GM11168 (cell line): Measurements from ENCODE around the gene MBD6.
"Not testable (repeated sequence)": the region's sequence is repeated elsewhere in the genome, so short reads cannot be mapped to it uniquely, and the experiment has no call there.

ENCODE experiments used
- in situ Hi-C: fragments of 300-500 bp; cut with MboI; formaldehyde crosslinking; loops from one replicate; pipeline ENCODE4 v1.12.0; 2022; ENCODE audit warnings: low sequenced_read_pairs; ENCODE audit not compliant: unreplicated experiment

MBD6 gene

DNA sequence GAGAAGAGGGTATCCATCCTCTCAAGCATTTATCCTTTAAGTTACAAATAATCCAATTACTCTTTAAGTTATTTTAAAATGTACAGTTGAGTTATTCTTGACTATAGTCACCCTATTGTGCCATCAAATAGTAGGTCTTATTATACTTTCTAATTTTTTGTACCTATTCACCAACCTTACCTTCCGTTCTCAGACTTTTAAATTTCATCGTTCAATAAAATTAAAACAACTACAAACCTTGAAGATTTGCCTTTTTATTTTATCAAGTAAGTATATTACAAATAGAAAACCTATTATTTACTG is 25.3 kb downstream of the MBD6 start:
- in situ Hi-C loops: no loop called here

DNA sequence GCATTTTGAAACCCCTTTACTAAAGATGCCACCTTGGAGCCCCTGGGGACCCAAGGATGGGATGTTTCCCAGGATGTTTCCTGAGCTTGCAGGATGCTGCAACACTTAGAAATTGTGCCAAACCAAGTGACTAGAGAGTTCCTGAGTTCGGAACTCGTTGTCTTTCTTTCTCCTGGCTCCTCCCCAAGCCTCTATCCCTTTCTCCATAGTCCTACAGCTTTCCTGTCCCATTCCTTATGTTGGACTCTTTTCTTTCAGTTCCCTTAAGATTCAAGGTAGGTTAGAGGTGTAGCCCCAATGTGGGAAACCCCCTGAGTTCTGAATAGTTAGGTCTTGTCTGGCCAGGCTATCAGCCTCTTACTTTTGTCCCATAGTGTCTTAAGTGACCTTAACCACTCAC is 25.9 kb downstream of the MBD6 start:
- in situ Hi-C loops: no loop called here

DNA sequence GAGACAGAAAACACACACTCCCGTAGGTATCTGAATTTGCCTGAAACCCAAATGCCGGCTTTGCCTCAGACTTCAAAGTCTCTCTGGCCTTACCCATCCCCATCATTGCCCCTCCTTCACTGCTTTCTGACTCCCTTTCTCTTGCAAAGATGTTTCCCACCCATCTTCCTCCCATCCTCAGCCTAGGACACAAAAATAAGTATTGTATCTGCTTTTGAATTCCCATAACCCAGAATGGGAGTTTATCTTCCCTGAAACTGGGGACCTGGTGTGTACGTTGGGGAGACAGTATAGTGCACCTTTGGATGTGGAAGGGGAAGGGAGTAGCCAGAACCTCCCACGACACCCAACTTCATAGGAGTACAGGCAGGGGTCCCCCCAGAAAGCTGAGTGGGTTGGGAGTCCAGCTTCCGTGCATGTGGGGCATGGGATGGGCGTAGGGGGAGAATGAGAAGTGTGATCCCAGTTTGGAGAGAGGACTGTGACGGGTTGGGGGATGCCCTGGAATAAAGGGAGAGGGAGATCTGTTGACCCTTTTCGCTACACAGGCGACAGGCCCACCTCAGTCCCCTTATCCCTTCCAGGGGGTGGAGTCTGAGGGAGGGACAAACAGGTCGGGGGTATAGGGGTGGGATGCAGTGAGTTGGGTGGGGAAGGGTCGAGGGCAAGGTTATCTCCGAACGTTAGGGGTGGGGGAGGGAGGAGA is 26.7 kb downstream of the MBD6 start:
- in situ Hi-C loops: no loop called here

DNA sequence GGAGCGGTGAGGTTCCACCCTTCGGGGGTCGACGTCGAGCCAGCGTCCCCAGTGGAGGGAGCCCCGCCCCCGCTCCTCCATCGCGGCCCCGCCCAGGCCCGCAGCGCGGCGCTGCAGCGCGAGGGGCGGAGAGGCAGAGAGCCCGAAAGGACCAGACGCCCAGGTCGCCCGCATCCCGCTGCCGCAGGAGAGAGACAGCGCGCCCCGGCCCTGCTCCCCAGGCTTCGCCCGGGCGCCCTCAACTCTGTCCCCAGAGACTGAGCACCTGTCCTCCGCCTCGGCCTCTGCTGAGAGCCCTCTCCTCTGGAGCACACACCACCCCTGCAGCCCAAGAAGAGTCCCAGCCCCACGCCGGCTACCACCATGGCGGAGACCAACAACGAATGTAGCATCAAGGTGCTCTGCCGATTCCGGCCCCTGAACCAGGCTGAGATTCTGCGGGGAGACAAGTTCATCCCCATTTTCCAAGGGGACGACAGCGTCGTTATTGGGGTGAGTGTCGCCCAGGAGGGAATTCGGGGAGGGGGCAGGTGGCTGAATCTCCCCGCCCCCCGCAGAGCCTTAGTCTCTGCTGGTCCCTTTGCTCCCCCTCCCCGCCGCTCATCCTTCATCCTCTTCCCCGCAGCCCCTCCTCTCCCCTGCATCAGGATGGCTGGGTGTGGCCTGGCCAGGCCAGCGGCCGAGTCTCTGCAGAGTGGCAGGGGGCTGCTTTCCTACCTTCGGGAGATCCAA is 27.5 kb downstream of the MBD6 start, which contains the start of gene KIF5A:
Gene KIF5A, plus strand, starts transcription at position 136 of the 732 bp plus-strand sequence. Its CDS starts 228 bp downstream, at position 364.
- in situ Hi-C loops: no loop called here

DNA sequence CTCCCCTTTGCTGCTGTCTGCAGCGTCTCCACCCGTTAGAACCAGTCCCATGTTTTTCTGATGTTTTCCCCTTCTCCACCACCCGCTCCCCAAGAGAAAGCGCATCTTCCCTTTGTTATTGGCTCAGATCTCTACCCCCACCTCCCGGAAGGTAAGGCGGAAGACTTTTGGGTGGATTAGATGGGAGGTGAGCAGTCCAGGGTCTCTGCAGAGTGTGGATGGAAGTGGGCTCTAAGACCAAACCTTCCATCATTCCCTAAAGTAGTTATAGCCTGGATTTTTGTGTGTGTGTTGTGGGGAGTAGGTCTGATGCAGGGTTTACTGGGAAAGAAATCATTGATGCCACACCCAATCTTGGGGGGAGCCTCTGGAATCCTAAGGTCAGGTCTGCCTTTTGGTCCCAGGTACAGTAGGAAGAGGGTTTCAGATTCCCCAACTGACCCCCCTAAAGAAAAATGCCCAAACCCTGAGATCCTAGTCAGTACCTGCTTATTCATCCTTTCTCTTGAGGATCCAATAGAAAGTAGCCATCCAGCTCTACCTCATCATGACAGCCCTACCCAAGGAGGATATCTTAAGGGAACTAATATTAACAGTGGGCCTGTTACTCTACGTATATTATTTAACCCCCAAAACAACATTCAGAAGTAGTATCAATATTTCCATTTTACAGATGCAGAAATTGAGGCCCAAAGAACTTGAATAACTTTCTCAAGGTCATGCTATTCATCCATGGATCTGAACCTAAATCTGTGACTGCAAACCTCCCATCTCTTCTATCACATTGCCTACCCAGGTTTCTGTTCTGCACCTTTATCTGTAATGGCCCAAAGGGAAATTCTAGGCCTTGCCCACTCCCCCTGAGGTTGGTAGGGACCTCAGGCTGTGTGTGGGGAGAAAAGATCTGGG is 28.3 kb downstream of the MBD6 start:
- in situ Hi-C loops: no loop called here

DNA sequence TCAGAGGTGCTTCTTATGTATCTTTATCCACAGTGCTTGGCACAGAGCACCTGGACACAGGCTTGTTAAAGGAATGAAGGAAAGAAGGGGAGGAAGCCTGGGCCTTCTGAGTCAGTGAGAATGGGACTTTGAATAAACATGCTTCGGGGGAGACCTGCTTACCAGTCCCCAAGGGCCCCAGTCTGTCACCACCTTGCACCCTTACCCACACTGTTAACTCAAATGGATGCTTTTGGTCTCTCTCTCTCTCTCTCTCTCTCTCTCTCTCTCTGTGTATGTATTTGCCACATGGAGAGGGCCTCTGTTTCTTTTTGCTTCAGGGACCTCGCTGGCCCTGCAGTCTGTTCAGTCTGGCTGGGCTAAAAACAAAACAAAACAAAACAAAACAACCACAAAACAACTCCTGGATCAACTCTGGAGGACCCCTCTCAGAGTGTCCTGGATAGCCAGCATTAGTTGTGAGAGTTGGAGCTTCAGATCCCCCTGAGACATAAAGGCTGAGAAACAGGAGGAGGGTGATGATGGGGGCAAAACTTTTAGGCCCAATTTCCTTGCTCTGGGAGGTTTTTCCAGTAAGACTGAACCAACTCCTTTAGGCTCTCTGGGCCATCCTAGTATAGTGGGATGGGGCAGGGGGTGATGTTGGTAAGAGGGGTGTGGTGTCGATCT is 29.1 kb downstream of the MBD6 start:
- in situ Hi-C loops: no loop called here

DNA sequence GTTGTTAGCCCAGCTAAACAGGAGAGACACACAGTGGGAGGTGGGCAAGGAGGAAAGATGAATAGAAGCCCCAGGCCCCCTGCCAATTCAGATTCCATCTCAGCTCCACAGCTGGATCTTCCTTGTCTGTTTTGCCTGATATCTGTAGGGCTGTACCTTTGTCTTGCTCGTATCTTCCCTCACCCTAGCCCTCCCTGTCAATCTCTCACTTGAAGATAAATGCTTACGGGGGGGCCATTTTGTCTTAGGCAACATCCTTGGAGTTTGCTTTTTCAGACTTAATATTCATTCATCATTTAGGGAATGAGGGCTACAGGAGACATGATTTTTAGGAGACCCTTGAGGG is 29.7 kb downstream of the MBD6 start:
- in situ Hi-C loops: no loop called here

DNA sequence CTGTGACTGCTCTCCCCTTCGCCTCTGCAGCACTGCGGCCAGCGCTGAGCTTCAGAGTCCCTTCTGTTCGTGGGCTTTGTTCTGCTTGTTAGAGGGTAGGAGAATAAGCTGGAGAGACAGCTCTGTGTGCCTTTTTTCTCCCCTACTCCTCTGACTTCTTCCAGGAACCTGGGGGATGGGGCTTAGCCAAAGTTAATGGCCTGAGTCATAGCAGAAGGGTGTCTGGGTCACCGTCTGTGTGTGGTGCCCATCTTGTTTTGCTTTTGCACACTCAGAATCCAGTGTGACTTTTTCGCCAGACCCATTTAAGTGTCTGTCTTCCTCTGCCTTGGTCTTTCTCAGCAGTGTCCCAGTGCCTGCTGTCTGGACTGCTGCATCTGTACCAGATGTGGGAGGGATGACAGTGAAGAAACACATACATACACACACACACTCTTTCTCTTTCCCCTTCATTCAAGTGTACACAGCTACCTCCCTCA is 30.2 kb downstream of the MBD6 start:
- in situ Hi-C loops: no loop called here

DNA sequence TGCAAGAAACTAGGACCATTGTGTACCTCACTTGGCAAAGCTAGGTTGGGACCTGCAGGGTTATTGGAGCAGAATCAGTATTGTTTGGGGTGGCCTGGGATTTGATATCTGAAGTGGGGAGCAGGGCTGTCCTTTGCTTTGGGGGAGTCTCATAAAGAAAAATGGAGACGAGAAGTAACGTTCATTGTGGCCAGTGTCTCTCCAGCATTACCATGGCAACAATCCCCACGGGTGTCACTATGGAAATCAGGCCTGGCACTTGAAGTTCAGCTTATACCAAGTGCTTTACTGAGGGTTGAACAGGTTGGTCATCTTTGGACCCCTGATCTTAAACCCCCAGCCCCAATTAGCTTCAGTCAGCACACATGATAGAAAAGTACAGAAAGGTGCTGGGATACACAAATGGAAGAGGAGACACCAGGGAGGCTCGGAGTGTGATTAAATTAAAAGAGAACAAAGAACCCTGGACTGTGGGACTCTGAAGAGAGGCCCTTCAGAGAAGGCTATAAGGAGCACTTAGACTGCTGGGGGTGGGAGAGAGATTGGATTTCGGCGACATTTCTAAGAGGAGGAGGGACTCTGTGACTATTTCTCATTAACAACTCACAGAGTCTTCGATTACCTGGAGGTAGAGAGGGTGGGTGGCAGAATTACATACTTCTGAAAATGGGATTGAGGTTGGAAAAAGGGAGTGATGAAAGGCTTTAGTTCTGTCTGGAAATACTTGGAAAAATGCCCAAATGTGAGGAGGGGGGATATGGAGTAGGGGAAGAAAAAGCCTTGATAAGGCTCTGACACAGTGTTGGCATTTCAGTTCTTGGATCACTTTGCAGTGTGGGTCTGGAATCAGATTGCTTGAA is 30.9 kb downstream of the MBD6 start:
- in situ Hi-C loops: no loop called here

DNA sequence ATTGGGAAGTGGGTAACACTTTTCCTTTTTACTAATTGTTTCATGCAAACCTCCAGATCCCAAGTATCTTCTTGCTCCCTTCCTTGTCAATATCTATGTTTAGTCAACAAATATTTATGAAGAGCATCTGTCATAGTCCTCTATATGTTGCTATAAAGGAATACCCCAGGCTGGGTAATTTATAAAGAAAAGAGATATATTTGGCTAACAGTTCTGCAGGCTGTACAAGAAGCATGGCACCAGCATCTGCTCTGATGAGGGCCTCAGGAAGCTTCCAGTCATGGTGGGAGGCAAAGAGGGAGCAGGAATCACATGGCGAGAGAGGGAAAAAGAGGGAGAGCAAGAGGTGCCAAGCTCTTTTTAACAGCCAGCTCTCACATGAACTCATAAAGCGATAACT is 31.8 kb downstream of the MBD6 start:
- in situ Hi-C loops: no loop called here

DNA sequence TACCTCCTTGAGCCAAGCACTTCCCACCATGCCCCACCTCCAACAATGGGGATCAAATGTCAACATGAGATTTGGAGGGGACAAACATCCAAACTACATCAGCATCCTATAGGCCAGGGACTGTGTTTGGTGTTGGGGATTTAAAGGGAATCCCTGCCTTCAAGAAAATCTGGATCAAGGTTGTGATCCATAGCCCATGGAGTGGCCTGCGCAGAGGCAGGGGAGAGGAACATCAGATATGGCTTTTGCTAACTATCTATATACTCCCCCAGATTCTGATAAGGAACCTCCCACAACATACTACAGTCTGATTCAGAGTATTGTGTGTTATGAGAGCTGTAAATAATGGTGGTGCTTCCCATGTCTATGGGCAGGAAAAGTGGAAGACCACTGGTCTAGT is 32.3 kb downstream of the MBD6 start:
- in situ Hi-C loops: no loop called here

DNA sequence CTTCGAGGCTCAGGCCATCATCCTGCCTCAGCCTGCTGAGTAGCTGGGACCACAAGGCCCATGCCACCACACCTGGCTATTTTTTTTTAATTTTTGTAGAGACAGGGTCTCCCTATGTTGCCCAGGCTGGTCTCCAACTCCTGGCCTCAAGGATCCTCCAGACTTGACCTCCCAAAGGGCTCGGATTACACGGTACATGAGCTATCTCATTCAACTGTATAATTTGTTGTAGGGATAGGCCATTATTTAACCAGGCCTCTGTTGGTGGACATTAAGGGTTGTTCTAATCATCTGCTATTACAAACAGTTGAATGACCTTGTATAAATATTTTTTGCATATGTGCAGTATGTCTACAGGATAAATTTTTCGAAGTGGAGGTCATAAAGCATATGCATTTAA is 36.2 kb downstream of the MBD6 start:
- in situ Hi-C loops: no loop called here

DNA sequence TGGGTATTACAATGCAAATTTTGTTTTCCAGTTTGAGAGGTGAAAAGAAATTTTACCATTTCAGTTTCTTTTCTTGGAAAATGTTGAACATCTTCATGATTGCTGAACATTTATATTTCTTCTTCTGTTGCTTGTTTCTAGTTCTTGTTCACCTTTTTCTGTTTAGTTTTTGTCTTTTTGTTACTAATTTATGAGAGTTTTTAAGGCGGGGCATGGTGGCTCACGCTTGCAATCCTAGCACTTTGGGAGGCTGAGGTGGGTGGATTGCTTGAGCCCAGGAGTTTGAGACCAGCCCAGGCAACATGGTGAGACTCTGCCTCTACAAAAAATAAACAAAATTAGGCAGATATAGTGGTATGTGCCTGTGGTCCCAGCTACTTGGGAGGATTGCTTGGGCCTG is 37.9 kb downstream of the MBD6 start:
- in situ Hi-C loops: no loop called here

DNA sequence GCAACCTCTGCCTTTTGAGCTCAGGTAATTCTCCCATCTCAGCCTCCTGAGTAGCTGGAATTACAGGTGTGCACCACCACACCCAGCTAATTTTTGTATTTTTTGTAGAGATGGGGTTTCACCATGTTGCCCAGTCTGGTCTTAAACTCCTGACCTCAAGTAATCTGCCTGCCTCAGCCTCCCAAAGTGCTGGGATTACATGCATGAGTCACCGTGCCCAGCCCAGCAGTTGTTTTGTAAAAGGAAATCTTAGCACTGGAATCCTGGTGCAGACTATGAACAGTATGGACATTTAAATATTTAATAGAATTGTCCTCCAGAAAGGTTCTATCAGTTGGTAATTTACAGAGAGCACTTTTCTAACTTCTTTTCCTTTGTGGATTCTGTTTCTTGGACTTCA is 38.5 kb downstream of the MBD6 start:
- in situ Hi-C loops: not testable (repeated sequence)

DNA sequence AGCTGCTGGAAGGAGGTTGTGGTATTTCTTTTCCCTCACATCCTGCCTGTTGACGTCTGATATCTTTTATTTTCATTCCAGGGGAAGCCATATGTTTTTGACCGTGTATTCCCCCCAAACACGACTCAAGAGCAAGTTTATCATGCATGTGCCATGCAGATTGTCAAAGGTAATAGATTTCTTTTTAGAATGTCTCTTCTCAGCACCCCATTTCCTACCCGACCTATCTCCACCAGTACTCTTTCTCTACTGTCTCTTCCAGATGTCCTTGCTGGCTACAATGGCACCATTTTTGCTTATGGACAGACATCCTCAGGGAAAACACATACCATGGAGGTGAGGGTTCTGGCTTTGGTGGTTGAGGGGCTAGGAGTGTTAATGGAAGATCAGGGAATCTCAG is 40.7 kb downstream of the MBD6 start:
- in situ Hi-C loops: no loop called here

DNA sequence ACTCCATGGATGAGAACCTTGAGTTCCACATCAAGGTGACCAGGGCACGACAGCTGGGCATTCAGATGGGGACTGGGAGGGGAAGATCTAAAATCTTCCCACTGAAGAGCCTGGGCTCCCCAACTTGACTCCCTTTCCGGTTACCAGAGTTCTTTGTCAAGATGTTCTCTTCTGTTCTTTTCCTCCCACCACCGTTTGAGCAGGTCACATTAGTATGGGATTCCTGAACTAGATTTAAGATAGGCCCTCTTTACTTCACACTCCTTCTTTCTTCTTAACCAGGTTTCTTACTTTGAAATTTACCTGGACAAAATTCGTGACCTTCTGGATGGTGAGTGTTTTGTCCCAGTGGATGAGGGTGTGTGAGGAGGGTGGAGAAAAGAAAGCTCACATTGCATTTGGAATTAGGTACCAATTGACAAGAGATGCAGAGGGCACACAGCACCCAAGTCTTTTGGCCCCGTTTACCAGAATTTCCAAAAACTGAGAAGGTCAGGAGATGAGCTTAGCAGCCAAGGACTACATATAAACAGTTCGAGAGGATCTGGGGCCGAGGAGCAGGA is 41.6 kb downstream of the MBD6 start:
- in situ Hi-C loops: no loop called here

DNA sequence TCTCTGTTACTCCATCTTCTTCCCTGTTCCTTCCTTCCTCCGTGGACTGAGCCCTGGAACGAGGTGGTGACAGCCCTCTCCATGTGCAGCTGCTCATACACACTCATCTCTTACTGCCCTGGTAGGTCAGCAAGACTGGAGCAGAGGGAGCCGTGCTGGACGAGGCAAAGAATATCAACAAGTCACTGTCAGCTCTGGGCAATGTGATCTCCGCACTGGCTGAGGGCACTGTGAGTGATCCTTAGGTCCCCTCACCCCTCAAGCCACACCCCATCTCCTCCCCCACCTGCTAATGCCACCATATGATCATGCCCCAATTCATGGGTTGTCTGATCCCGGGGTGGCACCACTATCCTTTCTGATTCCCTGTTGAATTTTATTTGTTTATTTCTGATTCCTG is 46.2 kb downstream of the MBD6 start:
- in situ Hi-C loops: no loop called here

DNA sequence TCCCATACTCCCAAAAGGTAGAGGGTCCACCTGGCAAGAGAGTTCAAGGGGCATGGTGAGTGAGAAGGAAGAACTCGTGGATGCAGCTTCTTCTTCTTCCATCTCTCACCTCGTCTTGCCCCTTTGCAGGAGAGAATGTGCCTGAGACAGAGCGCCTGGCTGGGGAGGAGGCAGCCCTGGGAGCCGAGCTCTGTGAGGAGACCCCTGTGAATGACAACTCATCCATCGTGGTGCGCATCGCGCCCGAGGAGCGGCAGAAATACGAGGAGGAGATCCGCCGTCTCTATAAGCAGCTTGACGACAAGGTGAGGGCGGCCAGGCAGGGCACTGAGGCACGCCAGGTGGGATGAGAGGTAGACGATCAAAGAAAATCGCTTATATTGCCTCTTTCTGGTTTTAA is 47.2 kb downstream of the MBD6 start:
- in situ Hi-C loops: no loop called here

DNA sequence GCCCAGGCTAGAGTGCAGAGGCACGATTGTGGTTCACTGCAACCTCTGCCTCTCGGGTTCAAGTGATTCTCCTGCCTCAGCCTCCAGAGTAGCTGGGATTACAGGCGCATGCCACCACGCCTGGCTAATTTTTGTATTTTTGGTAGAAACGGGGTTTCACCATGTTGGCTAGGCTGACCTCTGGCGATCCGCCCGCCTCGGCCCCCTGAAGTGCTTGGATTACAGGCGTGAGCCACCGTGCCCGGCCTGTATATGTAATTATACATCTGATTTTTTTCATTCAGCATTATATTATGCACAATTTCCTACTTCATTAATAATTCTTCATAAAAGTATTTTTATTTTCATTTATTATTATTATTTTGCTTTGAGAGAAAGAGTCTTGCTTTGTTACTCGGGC is 47.8 kb downstream of the MBD6 start:
- in situ Hi-C loops: not testable (repeated sequence)
